Endothelial cell of umbilical vein (primary cell): ENCODE measurements around the gene DPP3. TPM values are rescaled to one million over a fixed set of nuclear protein-coding genes. Genes with fewer than 3 reads are reported as not detected.

ENCODE experiments used
- BruUV-seq: library from RNA; stranded (reverse); fragments of 400-500 nt; replicated peaks from 2 replicates; lab custom pipeline; 2021; lab: Mats Ljungman, UMichigan
- CTCF ChIA-PET: fragments of 300-600, 350-600 bp; sonication (Branson Sonifier 250); formaldehyde crosslinking; loops from one replicate; lab custom pipeline; 2021; ENCODE audit warnings: antibody characterized with exemption, inconsistent platforms; lab: Charles Lee
- POLR2A ChIA-PET: fragments of 300-600, 350-600 bp; sonication (Branson Sonifier 250); formaldehyde crosslinking; loops from one replicate; lab custom pipeline; 2021; ENCODE audit warnings: antibody characterized with exemption, inconsistent platforms; lab: Charles Lee
- DNase-seq: peaks from one replicate; pipeline ENCODE4 v3.0.0-alpha.2; 2011; ENCODE audit warnings: low read depth, low spot score
- FAIRE-seq: peaks from 2 replicates; lab custom pipeline; 2011; peaks lifted over from hg19 to GRCh38; lab: Jason Lieb, UNC
- H2AFZ ChIP-seq: 2 replicates; pipeline ENCODE4 v1.6.0; 2012; ENCODE audit warnings: low read depth, low read length, control low read depth, inconsistent platforms
- H3K27ac ChIP-seq: 2 replicates; pipeline ENCODE4 v1.5.1; 2011; ENCODE audit warnings: low read depth, mild to moderate bottlenecking, control low read depth, low read length, moderate library complexity; ENCODE audit not compliant: insufficient read depth
- H3K27me3 ChIP-seq, 2 experiments: 2 replicates each; pipeline versions ENCODE4 v1.6.0 to v1.6.1; 2011; ENCODE audit warnings: low read length in 2 of 2, mixed read lengths in 1 of 2; ENCODE audit not compliant: control insufficient read depth in 2 of 2, insufficient read depth in 2 of 2
- H3K36me3 ChIP-seq, 2 experiments: 2 replicates in 1 of 2; 3 replicates in 1 of 2; pipeline ENCODE4 v1.5.1; 2011; ENCODE audit warnings: low read length in 2 of 2, mild to moderate bottlenecking in 1 of 2, moderate library complexity in 1 of 2; ENCODE audit not compliant: control insufficient read depth in 2 of 2, insufficient read depth in 2 of 2; ENCODE audit errors: extremely low read depth in 1 of 2
- H3K4me1 ChIP-seq: 3 replicates; pipeline ENCODE4 v1.5.1; 2011; ENCODE audit warnings: mild to moderate bottlenecking, low read length; ENCODE audit not compliant: control insufficient read depth, insufficient read depth; ENCODE audit errors: extremely low read depth
- H3K4me2 ChIP-seq: 2 replicates; pipeline ENCODE4 v1.6.1; 2011; ENCODE audit warnings: low read length, control low read depth, mixed read lengths; ENCODE audit not compliant: insufficient read depth
- H3K4me3 ChIP-seq, 3 experiments: fragments of 200-600 bp in 1 of 3; sonication (generic), shearing (Covaris generic) in 1 of 3; replicated peaks in 1 of 3; 2 replicates each; pipeline ENCODE4 v1.5.1; 2011 to 2016; ENCODE audit warnings: control low read depth in 3 of 3, low read length in 3 of 3, mild to moderate bottlenecking in 2 of 3, inconsistent platforms in 1 of 3, low read depth in 1 of 3, moderate library complexity in 1 of 3; ENCODE audit not compliant: insufficient read depth in 1 of 3
- H3K79me2 ChIP-seq: 2 replicates; pipeline ENCODE4 v1.6.0; 2012; ENCODE audit warnings: low read length, inconsistent platforms; ENCODE audit not compliant: control insufficient read depth, insufficient read depth
- H3K9ac ChIP-seq: replicated peaks from 2 replicates; pipeline ENCODE3; 2011; ENCODE audit warnings: low read length, control low read depth; ENCODE audit not compliant: insufficient read depth; ENCODE audit errors: extremely low read depth
- H3K9me1 ChIP-seq: replicated peaks from 3 replicates; pipeline ENCODE4 v1.6.0; 2011; ENCODE audit warnings: mild to moderate bottlenecking, low read length; ENCODE audit not compliant: control insufficient read depth, insufficient read depth; ENCODE audit errors: extremely low read depth
- H3K9me3 ChIP-seq: replicated peaks from 2 replicates; pipeline ENCODE4 v1.5.1; 2012; ENCODE audit warnings: low read length, inconsistent platforms; ENCODE audit not compliant: control insufficient read depth, insufficient read depth
- H4K20me1 ChIP-seq: replicated peaks from 2 replicates; pipeline ENCODE3; 2011; ENCODE audit warnings: mild to moderate bottlenecking, low read length; ENCODE audit not compliant: control insufficient read depth, insufficient read depth; ENCODE audit errors: extremely low read depth
- CTCF ChIP-seq, 2 donors: IDR thresholded peaks; 1 replicate in 1 of 2; 2 replicates in 1 of 2; pipeline ENCODE4 v1.5.1; 2011; ENCODE audit warnings: low read length in 2 of 2, mild to moderate bottlenecking in 2 of 2, moderate library complexity in 2 of 2, control low read depth in 1 of 2, inconsistent platforms in 1 of 2, low read depth in 1 of 2; ENCODE audit not compliant: insufficient read depth in 1 of 2; ENCODE audit errors: extremely low read depth in 1 of 2
- EZH2 ChIP-seq: IDR thresholded peaks from 2 replicates; pipeline ENCODE4 v1.6.1; 2012; ENCODE audit warnings: borderline replicate concordance, low read depth, mild to moderate bottlenecking, moderate library complexity, low read length, inconsistent platforms; ENCODE audit not compliant: severe bottlenecking
- FOS ChIP-seq: IDR thresholded peaks from 2 replicates; pipeline ENCODE4 v1.6.1; 2011; ENCODE audit warnings: mild to moderate bottlenecking, low read length, moderate library complexity, borderline replicate concordance; ENCODE audit not compliant: insufficient read depth
- GATA2 ChIP-seq: IDR thresholded peaks from 2 replicates; pipeline ENCODE4 v1.7.0; 2011; ENCODE audit warnings: low read depth, mild to moderate bottlenecking, moderate library complexity, mixed read lengths, low read length; ENCODE audit not compliant: insufficient read length, insufficient read depth
- JUN ChIP-seq: IDR thresholded peaks from 2 replicates; pipeline ENCODE4 v1.6.1; 2011; ENCODE audit warnings: borderline replicate concordance, low read depth; ENCODE audit not compliant: insufficient read length, insufficient read depth
- MAX ChIP-seq: IDR thresholded peaks from 2 replicates; pipeline ENCODE4 v1.6.1; 2011; ENCODE audit not compliant: insufficient read depth, insufficient read length
- MYC ChIP-seq: IDR thresholded peaks from one replicate; pipeline ENCODE4 v1.6.1; 2011; ENCODE audit warnings: mild to moderate bottlenecking, low read depth, low read length
- POLR2A ChIP-seq: IDR thresholded peaks from 2 replicates; pipeline ENCODE4 v1.6.1; 2012; ENCODE audit warnings: low read depth, mild to moderate bottlenecking, control low read depth, low read length
- POLR2AphosphoS5 ChIP-seq: IDR thresholded peaks from 2 replicates; pipeline ENCODE4 v1.6.1; 2012; ENCODE audit warnings: low read depth, mild to moderate bottlenecking, control low read depth, low read length, moderate library complexity; ENCODE audit not compliant: insufficient read depth
- dilution Hi-C: fragments of 300-500 bp; cut with MboI; formaldehyde crosslinking; loops from one replicate; pipeline ENCODE4 v1.15.0; 2019; ENCODE audit warnings: low sequenced_read_pairs; ENCODE audit not compliant: extremely low pct_ligation_motif_present
- intact Hi-C: fragments of 100-400 bp; cut with micrococcal nuclease; formaldehyde crosslinking; loops from one replicate; pipeline ENCODE4 v1.10.0; 2022
- polyA plus RNA-seq, 4 experiments: library from polyadenylated mRNA; depleted of rRNA in 3 of 4; stranded (reverse) in 3 of 4; unstranded in 1 of 4; fragments of >200 nt; gene quantifications; 2 replicates each; pipeline versions ENCODE4 v1.2.1 to v1.2.3, GENCODE V29; 2011 to 2012; ENCODE audit warnings: missing spikeins in 1 of 4
- total RNA-seq: library from RNA; stranded (reverse); gene quantifications from 2 replicates; pipeline ENCODE4 v1.2.3, GENCODE V29; 2021

The DPP3 gene
- total and polyA plus RNA-seq, 2 donors (not counting 3 experiments of a cell fraction or from before 2014, with no cell fraction given), result 46.4 to 50.4 TPM

- ChIA-PET CTCF (interaction anchor here (0.7 to 1.3 kb wide), 2 partner anchors 22 to 224 kb away, joined by 3 read pairs; no protein-coding TSS in a partner anchor), POLR2A (interaction anchor here (0.6 kb wide), 1 partner anchor 324 kb away, joined by 3 read pairs; no protein-coding TSS in a partner anchor)
- no peaks in the 10 kb centered on the region for H3K36me3 ChIP-seq
- H3K4me3 ChIP-seq, result no peak overlapping the region
- no peaks in the 10 kb centered on the region for H3K4me1 ChIP-seq
- H3K9me1 ChIP-seq, result no peaks in the 10 kb centered on the region
- intact Hi-C loops, result no loop called here
- H4K20me1 ChIP-seq, result no peaks in the 10 kb centered on the region
- DNase-seq (no peak), FAIRE-seq (no peak)
- no TSS peak for BruUV-seq
- no peaks in the 10 kb centered on the region for H3K9me3 ChIP-seq
- H3K79me2 ChIP-seq, result no peaks in the 10 kb centered on the region
- peaks cover 7 to 10% of the 10 kb centered on the region in 2 experiments for H3K27me3 ChIP-seq
- H3K9ac ChIP-seq, result no peak overlapping the region
- TF ChIP-seq FOS, result no peak
- TF ChIP-seq MAX, result no peak
- TF ChIP-seq POLR2A, result no peak
- no peak for TF ChIP-seq JUN
- TF ChIP-seq GATA2, result no peak
- TF ChIP-seq CTCF (IDR thresholded peaks at IDR 0.05; ENCODE audit: extremely low read depth in 1 of 2, insufficient read depth in 1 of 2, low read depth in 1 of 2, low read length in 2 of 2), result no peak
- TF ChIP-seq POLR2AphosphoS5, result no peak
- no peak for TF ChIP-seq MYC
- TF ChIP-seq EZH2, result no peak
- no peak overlapping the region for H3K4me2 ChIP-seq
- no peak overlapping the region for H2AFZ ChIP-seq
- dilution Hi-C loops, result no loop called here
- no peak overlapping the region for H3K27ac ChIP-seq
Observed at GRCh38 chr11:66454828-66455227, 25.4 kb upstream of the DPP3 start.
